ENCODE measurements around the gene AIFM3. TPM values are rescaled to one million over a fixed set of nuclear protein-coding genes. Genes with fewer than 3 reads are reported as not detected.

Gene AIFM3
- total RNA-seq, 4 donors from 2014 or later, result 0.15 to 3.7 (median 2.0) TPM; not detected in 1

DNA sequence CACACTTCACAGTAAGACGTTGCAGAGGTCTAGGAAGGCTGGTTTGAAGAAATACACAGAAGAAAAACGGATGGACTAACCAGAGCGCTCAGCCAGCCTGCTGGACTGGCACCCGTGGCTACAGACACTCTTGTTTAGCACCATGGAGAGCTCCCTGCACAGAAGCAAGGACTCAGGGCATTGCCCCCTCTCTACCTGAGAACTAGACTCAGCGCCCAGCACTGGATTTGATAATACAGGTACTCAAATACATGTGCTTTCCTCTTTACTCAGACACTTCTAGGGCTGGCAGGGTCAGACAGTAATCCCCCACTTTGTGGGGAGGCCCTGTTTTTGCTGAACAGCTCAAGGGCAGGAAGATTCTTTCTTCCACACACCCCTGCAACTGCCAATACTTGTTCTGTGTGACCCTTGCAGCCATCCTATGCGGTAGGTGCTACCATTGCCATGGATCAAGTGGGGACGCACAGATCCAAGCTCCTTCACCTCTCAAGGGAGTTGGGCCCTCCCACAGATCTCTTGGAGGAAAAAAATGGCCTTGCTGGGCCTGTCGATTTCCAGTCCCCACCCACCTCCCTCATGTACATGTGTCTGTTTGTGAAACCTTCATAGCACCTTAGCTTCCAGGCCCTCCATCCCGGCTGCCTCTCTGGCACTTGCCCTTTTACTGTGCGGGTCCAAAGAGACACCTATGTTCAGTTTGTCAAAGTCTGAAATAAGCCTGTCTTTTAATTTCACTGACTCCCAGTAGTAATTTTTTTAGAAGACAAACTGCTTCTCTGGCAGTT lies 42.8 kb downstream of the AIFM3 start:
- no peak for DNase-seq (ENCODE audit: low spot score in 2 of 2)
- no peak for TF ChIP-seq POLR2A (IDR thresholded peaks at IDR 0.05)
- TF ChIP-seq, protein P1, sequence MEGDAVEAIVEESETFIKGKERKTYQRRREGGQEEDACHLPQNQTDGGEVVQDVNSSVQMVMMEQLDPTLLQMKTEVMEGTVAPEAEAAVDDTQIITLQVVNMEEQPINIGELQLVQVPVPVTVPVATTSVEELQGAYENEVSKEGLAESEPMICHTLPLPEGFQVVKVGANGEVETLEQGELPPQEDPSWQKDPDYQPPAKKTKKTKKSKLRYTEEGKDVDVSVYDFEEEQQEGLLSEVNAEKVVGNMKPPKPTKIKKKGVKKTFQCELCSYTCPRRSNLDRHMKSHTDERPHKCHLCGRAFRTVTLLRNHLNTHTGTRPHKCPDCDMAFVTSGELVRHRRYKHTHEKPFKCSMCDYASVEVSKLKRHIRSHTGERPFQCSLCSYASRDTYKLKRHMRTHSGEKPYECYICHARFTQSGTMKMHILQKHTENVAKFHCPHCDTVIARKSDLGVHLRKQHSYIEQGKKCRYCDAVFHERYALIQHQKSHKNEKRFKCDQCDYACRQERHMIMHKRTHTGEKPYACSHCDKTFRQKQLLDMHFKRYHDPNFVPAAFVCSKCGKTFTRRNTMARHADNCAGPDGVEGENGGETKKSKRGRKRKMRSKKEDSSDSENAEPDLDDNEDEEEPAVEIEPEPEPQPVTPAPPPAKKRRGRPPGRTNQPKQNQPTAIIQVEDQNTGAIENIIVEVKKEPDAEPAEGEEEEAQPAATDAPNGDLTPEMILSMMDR (IDR thresholded peaks at IDR 0.05), result no peak
- H3K4me3 ChIP-seq (ENCODE audit: low read depth, poor library complexity, severe bottlenecking), result no peak overlapping the region
- WGBS, 2 donors, result 59 to 63% methylated on average over 10 of the region's 10 CpGs
- intact Hi-C loops (cut with DNase I; ENCODE audit: low total_unique reads), result loop anchor here (5.0 kb wide), 1 partner anchor 153 kb away; the partner anchor contains the start of genes PI4KA and SNAP29

DNA sequence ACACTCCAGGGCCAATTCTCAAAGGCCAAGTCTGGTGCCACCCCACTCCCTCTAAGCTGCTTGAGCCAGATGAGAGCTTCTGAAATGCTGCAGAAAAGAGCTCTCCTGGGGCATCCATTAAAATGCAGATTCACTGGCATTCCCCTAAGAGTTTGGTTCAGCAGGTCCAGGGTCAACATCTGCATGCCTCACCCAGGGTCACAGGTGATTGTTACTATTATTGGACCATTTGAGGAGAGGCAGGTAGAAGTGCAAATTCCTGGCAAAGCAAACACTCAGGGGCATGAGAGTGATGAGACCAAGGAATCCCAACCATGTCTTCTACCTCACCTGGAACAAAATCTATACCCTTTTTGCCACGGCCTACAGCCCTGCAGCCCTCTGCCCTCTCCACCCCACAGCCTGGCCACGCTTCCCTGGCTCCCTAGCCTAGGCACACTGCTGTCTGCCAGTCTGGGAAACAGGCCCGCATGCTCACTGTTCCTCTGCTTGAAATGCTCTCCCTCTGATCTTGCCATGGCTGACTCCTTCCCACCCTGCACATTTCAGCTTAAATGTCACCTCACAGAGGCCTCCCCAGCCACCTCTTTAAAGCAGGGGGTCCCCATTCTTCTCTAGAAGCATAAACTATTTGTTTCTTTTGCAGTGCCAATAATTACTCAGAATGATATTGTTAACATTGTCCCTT lies 43.5 kb downstream of the AIFM3 start:
- H3K4me3 ChIP-seq (ENCODE audit: low read depth, poor library complexity, severe bottlenecking), result no peak overlapping the region
- TF ChIP-seq, protein P1 (IDR thresholded peaks at IDR 0.05), result no peak
- no peak for TF ChIP-seq POLR2A (IDR thresholded peaks at IDR 0.05)
- no peak for DNase-seq (ENCODE audit: low spot score in 2 of 2)
- intact Hi-C loops (cut with DNase I; ENCODE audit: low total_unique reads), result no loop called here
- 84 to 92% methylated on average over 3 of the region's 3 CpGs for WGBS, 2 donors

DNA sequence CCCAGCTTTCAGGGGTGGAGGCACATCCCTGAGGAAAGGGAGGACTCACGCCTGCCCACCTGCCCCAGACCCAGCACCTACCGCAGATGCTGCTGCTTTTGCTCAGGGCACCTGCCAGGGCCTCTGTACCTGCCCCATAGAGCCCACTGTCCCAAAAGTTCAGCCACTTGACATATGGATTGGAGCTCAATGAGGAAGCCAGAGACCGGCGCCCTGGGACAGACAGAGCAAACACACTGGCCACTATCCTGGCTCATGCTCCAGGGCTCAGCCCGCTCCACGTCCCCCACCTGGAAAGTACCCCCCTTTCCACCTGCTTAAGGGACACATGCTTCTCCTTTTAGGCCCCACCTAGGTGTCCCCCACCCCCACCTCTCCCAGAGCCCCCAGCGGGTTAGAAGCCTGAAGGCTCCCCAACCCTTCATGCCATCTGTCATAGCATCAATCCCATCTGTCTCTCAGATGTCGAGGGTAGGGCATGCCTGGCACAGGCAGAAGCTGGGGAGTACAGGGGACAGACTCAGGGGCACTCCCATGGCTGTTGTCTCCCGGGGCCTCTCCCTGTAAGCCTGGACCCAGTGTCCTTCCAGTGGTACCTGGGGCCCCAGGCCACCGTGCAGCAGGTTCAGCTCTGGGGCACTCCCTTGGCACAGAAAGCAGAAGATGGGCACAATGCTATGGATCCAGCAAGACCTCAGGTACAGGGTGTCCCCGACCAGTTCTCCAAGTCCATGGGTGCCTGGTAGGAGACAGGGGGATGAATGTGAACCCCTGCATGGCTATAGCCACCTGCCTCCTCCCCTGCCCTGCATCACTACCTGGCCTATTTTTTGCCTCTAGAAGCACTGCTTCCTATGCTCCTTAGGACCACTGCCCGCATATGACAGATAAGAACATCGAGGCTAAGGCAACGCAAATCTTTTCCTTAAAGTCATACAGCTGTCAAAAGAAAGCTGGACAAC lies 45.7 kb downstream of the AIFM3 start:
- intact Hi-C loops (cut with DNase I; ENCODE audit: low total_unique reads), result no loop called here
- WGBS, 2 donors, result 77 to 78% methylated on average over 12 to 14 of the region's 14 CpGs
- TF ChIP-seq POLR2A (IDR thresholded peaks at IDR 0.05), result no peak
- TF ChIP-seq, protein P1 (IDR thresholded peaks at IDR 0.05), result no peak
- no peak overlapping the region for H3K4me3 ChIP-seq (ENCODE audit: low read depth, poor library complexity, severe bottlenecking)
- no peak for DNase-seq (ENCODE audit: low spot score in 2 of 2)

DNA sequence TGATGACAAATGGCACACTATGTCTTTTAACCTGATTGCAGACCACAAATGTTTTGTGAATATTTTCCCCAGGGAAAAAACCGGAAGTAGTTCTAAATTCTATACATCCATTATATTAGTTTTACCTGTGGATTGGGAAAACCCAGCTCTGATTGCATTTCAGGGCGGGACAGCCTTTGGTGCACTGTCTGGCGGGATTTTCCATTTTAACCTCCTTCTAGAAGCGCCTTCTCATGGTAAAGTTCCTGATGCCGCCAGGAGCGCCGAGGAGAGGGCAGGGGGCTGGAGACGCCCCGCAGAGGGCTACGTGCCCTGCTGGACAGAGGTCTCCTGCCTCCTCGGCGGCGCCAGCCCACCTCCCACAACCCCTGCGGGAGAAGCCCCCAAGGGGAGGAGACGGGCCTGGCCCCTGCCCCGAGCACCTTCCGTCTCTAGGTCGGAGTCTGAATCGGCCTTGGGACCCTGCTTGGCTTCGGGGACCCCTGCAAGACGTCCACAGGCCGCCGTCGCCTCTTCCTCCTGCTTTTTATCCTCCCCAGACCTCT lies 46.7 kb downstream of the AIFM3 start:
- H3K4me3 ChIP-seq (ENCODE audit: low read depth, poor library complexity, severe bottlenecking), result no peak overlapping the region
- 6 to 8% methylated on average over 18 to 24 of the region's 24 CpGs for WGBS, 2 donors
- intact Hi-C loops (cut with DNase I; ENCODE audit: low total_unique reads), result no loop called here
- TF ChIP-seq, protein P1 (IDR thresholded peaks at IDR 0.05), result no peak
- TF ChIP-seq POLR2A (IDR thresholded peaks at IDR 0.05), result no peak
- no peak for DNase-seq (ENCODE audit: low spot score in 2 of 2)

DNA sequence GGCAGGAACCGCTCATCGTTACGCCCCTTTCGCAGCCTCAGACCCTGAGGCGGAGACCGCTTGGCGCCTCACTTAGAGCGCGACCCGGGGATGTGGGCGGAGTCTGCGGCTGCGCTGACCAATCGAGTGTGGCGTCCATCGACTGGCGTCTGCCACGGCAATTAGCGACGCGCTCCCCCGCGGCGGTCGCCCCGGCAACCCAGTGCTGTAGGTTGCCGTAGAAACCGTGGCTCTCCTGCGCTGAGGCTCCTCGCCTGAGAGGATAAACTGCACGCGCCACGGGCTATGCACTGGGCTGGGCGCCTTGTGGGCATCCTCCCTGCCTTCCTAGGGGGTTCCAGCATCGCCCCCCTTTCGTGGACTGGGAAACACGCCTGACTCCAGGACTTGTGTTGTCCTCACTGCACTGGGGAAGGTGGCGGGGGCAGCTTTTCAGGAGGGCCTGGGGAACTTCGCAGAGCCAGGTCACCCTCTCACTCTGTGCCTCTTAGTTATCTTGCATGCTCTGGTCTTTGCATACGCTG lies 47.2 kb downstream of the AIFM3 start:
- no peak for TF ChIP-seq POLR2A (IDR thresholded peaks at IDR 0.05)
- TF ChIP-seq, protein P1 (IDR thresholded peaks at IDR 0.05), result no peak
- intact Hi-C loops (cut with DNase I; ENCODE audit: low total_unique reads), result no loop called here
- WGBS, 2 donors, result 2 to 9% methylated on average over 6 to 24 of the region's 40 CpGs
- peak; percentile 62 to 96 for DNase-seq (ENCODE audit: low spot score in 2 of 2)
- no peak overlapping the region for H3K4me3 ChIP-seq (ENCODE audit: low read depth, poor library complexity, severe bottlenecking)

Data from lower leg skin (tissue), 4 donors.